GM21825 (cell line): Measurements from ENCODE around the gene OMD.

Source experiments
- ATAC-seq: cut with Tn5 transposase; IDR thresholded peaks from one replicate; pipeline ENCODE4 v1.9.1; 2021; ENCODE audit warnings: mild to moderate bottlenecking, moderate library complexity; ENCODE audit not compliant: unreplicated experiment

The OMD gene

GRCh38 chr9:92373167-92373566, 51.1 kb downstream of the OMD start:
- ATAC-seq, result no peak

DNA sequence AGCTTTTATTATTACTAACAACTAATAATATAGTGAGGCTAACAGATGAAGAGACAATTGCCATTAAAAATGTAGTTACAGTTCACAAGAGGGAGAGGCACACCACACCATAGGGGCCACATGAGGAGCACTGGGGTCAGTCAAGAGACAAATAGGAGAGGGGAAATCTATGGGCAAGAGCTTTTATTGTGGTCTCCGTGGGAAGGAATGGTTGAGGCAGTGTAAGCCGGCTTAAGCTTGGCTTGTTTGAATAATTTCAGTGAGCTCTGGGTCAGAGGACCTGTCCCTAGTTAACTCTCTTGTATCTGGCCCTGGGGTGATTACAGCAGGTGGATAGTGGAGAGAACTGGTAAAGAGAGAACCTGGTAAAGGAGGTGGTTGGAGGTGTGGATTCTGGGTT, 55.2 kb downstream of the OMD start:
- ATAC-seq, result no peak
